ENCODE measurements around the gene PUS3.

Gene PUS3, protein sequence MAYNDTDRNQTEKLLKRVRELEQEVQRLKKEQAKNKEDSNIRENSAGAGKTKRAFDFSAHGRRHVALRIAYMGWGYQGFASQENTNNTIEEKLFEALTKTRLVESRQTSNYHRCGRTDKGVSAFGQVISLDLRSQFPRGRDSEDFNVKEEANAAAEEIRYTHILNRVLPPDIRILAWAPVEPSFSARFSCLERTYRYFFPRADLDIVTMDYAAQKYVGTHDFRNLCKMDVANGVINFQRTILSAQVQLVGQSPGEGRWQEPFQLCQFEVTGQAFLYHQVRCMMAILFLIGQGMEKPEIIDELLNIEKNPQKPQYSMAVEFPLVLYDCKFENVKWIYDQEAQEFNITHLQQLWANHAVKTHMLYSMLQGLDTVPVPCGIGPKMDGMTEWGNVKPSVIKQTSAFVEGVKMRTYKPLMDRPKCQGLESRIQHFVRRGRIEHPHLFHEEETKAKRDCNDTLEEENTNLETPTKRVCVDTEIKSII

DNA sequence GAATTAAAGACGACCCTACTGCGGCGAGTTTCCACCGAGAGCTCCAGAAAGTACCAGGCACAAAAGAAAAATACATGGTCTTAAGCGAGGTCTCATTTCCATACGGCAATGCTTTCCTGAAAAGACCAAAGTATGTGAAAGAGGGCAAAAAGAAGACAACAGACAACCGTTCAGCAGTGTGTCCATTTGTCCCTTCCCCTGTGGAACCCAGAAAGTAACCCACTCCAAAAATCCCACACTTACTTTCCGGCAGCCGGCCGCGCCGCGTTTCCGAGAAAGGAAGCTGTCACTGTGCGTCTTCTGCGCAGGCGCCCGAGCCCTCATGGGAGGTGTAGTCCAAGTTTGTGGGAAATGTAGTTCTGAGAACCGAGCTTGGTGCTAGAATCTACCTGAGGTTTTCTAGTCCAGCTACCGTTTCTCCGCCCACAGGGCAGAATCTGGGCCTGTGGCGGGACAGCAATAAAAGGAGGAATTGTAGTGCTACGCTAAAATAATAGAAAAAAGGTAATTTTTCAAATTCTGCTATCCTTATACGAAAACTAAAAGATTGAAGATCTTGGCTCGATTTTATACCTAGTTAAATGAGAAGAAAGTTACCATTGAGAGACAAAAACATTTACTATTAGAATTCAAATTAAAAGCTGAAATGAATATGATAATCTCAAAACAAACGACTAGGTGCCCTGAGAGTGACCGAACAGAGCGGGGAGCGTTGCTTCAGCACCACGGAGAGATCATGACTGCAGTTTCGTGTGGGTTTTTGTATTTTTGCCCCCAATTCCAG is at the start of gene PUS3:
TSS of gene PUS3 (minus strand) at position 280 of the 784 bp plus-strand sequence. CDS start 6,922 bp downstream, outside the sequence.
- peak; percentile 95 for DNase-seq

DNA sequence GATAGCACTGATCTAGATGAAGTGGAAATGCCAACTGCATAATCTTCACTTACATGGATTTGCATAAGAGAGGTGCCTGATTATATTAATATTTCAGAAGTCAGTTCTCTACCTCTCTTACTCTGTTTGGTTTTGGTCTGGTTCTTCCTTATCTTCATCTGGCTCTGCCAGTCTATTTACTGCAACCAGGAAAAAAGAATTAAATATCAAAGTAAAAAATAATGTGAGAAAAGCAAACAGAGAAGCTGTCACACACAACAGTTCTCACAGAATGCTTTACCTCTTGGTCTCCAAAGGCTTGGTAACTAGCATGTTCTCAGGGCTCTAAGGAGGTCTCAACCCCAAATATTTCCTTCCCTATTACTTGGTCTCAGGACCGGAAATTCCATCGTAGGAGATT is 49.6 kb upstream of the PUS3 start:
- no peak for DNase-seq

DNA sequence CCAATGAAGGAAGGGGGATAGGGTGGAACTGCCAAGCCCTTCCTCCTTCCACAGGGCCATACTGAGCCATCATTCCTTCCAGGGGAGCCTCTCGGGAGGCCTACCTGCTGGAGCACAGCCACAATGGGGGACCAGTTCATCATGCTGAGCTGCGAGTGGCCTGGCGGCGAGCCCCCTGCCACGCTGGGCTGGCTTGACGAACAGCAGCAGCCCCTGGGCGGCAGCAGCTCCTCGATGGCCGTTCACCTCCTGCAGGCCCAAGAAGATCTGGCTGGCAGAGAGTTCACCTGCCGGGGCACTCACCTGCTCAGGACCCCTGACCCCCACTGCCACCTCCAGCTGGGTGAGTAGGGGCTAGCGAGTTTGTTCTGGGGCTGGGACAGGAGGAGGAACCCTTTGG is 48.7 kb upstream of the PUS3 start:
- no peak for DNase-seq

DNA sequence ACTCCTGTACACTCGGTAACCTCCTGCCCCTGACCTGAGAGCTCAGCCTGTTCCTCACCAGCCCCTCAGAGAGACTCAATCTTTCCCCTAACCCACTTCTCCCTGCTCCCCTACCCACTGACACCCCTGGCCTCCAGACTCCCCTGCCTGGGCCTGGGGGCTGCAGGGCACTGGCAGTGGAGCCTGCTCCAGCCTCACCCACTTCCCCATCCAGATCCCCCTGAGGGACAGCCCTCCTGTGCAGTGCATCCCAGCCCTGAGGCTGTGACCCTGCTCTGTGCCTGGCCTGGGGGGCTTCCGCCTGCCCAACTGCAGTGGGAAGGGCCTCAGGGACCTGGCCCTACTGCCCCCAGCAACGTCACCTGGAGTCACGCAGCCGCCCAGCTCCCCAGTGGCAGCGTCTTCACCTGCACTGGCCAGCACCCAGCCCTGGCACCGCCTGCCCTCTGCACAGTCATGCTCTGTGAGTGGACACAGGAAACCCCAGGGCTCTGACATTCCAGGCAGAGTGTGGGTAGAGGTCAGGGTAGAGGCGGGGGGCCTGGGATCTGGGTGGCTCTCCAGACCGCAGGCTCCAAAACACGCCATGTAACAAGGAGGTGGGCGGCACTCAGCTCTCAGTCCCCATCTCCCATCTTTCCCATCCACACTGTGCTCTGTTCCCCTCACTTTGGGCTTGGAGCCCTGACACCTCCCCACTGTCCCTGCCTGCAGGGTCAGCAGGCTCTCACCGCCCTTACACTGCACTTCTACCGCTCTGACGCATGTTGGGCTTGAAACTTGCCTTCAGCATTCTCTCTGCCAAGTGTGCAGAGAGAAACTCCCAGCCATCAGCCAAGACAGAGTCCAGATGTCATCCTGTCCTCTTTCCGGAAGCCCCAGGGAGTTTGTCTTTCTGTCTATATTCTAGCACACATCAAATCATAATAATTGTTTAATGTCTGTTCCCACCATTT is 48.0 kb upstream of the PUS3 start:
- peak; percentile 81 for DNase-seq

DNA sequence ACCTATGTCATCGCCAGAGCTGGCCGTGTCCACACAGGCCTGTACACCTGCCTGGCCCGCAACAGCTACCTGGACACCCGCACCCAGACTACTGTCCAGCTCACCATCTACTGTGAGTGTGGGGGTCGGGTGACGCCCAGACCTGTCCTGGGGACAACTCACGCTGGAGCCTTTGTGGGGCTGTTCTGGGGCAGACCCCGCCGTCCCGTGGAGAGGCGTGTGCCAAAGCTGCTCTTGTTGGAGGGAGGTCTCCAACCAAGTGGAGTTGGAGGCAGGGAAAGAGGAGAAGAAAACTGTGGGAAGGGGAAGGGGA is 47.1 kb upstream of the PUS3 start:
- no peak for DNase-seq

DNA sequence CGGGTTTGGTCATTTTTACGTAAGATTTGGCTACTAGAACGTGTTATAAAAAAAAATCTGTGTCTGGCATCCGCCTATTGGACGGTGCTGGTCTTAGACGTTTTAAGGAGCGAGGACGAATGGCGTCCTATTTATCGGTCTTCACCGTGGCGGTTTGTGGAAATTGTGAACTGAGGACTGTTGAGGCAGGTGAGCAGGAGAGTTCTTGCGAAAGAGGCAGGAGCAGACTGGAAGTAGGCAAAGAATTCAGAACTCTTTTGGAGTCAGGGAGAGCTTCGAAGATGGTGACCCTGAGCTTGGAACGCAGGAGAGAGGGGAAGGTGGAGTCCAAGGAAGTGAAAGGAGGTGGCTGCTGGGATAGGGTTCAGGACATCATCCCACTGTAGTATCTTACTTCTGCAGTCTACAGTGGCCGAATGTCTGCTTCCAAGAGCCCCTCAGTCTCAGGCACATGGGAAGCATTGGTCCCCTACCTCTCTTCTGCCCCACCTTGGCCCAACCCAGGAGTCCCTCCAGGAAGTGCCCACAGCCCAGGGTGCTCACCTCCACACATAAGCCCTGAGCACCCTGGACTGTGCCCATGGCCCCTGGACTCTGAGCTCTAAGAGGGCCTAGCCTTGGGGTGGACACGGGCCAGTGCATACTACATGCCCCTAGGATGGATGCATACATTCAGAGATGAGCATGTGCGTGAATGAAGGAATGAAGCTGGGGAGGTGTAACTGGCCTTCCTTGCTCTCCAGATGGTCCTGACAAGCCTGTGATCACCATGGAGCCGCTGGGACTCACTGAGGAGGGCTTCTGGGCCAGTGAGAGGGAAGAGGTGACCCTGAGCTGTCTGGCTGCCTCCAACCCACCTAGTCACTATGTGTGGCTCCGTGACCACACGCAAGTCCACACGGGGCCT is 46.5 kb upstream of the PUS3 start:
- no peak for DNase-seq

DNA sequence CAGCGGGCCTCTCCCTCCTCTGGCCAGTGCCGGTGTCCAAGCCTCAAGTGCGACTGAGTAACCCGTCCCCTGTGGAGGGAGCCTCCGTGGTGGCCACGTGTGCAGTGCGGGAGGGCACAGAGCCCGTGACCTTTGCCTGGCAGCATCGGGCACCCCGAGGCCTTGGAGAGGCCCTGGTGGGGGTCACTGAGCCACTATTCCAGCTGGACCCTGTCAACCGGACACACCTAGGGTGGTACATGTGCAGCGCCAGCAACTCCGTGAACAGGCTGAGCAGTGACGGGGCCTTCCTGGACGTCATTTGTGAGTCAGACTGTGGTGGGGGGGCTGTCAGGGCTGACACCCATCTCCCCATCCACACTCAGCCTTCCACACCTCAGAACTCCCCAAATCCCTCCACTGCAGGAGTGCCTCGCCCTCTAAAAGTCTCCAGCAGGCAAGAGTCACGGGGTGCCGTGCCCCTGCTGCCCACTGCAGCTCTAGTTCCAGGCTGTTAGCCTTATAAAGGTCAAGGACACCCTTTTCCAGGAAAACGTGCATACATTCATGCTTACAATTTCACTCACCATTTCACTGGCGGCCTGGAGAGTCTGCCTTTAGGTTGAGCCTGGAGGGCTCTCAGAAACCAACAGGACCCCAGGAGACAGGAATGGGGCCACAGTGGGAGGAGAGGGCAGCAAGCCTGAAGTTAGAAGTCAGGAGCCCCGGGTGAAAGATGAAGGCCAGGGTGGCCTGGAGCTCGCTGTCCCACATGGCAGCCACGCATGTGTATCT is 45.5 kb upstream of the PUS3 start:
- no peak for DNase-seq

DNA sequence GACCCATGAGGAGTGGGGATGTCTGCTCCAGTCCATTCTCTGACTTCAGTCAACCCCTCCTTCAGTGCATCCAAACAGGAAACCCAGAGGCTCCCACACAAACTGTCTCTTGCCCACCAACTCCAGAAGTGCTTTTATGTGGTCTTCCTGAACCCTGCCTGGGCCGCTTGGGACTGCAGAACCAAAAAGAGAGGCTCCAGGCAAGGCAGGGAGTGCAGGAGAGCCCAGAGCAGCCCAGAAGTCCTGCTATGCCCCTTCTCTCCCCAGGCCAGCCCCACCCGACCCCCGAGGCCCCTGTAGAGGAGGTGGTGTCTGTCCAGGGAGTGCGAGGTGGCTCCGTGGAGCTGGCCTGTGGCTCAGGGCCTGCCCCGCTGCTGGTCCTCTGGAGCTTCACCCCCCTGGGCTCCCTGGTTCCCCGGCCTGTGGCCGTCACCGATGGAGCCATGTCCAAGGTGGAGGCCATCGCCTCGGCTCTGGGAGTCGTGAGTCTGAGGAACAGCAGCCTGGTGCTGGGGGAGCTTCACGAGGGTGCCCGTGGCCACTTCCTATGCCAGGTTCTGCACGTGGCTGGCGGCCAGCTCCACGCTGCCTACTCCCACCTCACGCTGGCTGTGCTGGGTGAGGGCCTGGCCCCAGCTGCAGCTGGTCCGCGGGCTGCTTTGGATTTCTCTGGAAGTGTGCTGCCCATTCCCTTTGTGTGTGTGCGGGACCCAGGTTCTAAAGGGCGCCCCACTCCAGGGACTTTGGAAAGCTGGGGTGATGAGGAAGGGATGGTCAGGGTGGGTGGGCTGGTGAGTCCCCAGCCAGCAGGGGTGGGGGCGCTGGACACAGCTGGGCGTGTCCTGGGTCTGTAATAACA is 44.6 kb upstream of the PUS3 start:
- no peak for DNase-seq

DNA sequence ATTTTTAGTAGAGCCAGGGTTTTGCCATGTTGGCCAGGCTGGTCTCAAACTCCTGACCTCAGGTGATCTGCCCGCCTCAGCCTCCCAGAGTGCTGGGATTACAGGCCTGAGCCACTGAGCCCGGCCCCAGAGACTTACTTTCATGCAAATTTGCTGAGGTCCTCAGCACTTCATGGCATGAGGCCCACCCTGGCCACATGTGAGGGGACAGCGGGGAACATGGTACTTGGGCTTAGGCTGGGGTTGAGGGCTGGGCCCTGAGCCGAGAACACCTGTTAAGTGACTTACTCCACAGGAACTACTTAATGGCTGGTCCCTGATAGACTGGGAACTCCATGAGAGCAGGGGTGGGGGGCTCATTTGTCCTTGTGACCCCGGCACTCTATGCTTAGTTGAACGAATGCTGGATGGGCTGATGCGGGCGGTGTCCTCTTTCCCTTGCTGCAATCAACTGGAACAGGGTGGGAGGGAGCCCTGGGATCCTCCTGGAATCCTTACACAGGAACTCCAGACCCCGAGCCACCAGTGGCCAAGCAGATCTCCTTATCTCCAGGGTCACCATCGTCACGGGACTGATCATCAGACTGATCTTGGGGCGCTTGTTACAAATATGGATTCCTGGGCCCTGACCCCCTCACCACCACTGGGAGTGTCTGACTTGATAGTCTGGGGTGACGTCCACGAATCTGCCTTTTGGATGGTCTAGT is 43.9 kb upstream of the PUS3 start:
- no peak for DNase-seq

DNA sequence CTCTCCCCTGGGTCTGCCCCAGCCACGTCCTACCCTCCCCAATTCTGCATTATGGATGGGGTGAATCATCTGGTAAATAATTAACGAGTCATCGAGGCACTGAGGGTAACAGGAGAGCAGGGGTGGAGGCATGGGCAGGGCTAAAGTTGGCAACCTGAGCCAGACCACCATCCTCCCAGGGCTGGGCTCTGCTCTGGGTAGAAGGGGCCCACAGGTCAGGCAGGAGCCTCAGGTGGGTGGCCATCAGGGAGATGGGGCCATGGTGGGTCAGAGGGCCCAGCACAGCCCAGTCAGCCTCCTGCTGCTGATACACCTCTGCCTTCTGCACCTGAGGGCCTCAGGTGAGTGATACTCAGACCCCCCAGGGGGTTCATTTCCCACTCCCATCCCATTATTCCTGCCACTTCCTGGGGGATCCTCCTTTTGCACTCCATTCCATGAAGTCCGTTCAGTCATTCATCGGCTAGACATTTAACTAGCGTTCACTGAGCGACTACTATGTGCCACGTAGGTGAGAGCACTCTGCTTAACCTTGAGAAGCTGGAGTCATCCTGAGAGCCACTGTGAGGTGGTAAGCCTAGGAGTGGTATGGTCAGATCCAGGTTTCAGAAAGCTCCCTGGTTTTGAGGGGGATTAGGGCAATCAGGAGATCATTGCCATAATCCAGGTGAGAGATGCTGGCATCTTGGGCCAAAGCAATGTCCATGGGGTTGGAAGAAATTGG is 43.0 kb upstream of the PUS3 start, which contains the start of gene VSIG10L2:
TSS of gene VSIG10L2 (plus strand) at position 248 of the 724 bp plus-strand sequence. CDS start at position 260, 12 bp downstream.
- no peak for DNase-seq

DNA sequence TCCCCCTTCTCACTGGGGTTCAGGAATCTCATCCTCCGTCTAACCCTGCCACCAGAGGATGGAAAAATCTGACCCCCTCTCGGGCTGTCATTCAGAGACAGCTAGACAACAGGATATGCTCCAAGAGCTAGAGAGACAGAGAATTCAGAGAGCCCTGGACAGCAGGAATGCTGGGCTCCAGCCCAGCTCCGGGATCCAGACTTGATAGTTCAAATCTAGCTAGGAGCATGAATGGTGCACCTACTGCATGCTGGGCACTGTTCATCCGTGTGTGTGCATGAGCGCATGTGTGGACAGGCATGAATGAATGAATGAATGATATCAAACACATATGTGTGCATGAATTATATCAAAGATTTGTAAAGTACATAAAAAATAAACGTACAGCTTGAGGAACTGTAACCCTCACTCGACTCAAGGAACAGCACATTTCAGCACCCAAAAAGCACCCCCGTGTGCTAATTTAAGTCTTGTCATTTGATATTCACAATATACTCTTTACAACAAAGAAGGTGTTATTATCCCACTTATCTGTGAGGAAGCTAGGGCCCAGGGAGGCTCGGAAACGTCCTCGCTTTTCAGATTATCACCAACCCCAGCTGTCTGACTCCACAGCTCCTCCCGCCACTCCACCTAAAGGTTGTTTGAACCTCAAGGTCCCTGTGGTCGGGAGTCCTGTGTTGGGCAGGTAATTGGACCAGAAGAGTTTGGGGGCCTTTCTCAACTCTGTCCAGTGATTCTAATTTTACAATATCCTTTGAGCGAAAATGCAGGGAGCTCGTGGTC is 42.2 kb upstream of the PUS3 start:
- DNase-seq = no peak

DNA sequence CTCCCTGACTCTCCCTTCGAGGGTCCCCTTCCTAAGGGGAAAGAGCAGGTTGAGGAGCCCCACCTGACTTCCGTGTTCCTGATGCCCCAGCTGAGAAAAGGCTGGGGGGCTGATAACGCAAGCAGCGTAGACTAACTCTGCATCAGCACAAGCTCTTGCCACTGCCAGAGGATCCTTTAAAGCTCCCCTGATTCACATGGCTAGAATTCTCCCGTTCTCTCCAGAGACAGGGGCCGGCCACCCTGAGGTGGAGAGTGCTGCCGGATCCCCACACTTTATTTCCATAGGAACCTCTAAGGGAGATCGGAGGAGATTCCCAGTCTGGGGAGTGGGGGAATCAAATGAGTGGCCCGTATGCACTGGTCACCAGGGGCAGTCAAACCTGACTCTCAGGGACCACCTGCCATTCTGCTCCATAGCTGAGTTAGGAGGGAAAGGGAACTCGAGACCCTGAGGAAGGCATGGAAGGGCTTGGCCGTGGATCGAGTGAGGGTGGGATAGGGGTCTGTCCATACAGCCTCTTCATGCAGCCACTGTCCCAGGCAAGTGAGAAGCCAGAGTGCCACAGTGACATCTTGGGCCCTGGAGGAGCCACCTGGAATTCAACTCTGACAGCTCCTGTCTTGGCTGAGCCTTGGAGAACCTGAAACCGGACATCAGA is 41.5 kb upstream of the PUS3 start:
- DNase-seq = no peak

DNA sequence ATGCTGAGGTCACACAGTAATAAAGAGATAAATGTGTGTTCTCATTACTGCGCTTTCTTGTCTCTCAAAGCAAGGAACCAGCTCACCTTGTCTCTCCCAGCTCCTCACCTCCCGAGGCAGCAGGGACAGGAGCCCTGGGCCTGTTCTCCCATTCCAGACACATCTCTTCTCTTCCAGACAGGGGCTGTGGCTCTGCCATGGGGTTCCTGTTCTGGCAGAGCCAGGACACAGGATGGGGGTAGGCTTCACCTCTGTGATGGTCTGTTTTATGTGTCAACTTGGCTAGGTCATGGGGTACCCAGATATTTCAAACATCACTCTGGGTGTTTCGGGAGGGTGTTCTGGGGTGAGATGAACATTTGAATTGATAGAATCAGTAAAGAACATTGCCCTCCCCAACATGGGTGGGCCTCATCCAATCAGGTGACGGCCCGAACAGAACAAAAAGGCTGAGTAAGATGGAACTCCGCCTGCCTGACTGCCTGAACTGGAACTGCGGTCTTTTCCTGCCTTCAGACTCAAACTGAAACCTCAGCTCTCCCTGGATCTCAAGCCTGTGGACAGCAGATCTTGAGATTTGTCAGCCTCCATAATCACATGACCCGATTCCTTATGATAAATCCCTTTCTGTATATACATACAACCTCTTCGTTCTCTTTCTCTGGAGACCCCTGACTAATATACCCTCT is 40.8 kb upstream of the PUS3 start:
- DNase-seq = no peak

DNA sequence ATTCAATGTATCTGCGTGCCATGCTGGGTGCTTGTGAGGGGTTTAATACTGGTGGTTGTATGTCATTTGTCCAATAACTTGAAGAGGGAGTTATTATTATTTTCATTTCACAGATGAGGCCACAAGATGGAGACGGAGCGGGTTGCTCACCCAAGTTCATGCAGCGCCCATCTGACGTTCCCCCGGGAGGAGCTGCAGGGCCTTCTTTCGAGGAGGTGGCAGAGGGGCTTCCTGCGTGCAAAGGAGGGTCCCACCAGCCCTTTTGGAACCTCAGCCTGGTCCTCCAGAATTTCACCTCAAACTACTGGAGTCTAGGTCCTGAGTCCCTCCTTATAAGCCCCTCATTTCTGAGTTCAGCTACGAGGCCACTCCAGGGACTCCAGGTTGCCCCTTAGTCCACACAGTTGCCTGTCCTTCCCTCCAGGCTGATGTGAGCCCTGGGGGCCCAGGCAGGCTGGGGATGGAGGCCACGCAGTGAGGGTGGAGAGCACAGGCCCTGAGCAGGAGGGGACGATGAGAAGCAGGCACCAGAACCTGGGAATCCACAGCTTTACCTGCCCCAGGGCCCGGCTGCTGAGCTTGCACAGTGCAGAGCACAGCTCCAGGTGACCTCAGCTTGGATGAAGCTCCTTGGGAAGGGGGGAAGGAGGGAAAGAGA is 39.9 kb upstream of the PUS3 start:
- no peak for DNase-seq

DNA sequence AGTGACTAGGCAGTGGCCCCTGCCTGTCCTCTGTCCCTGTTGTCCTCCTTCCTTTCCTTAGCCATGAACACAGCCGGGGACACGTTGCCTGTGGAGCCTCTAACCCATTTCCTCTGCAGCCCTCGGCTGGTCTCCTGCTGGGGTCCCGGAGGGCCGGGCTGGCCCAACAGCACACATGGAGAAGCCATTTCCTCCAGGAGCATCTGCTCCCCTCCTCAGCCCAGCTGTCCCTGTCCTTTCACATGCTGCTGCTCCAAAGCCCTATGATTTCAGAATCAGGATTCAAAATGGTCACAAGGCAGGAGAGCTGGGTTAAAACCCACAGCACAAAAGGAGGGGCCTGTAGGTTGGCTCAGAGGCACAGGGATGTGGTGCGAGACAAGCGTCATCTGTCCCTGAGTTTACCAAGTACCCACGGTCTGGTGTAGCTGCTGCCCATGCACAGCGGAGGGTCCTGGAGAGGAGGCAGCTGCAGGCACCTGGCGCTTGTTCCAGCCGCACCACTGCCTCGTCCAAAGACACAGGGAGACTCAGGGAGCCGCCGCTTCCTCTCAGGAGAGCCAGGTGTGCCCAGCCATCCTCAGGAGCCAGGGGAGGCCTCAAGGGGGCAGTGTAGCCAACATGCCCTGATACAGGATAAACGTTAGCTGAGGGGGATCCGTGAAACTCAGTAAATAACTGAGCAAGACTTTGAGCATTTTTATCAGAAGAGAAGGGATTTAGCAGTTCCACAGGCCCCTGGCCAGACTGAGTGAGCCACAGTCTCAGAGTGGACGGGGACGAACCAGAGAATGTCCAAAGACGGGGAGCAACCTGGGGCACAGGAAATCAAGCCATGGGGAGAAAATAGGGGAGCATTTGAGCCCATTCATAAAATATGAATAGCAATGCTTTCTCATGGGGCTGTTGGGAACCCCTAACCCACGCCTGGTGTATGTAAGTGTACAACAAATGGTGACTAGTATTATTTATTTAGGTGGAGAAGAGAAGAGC is 38.9 kb upstream of the PUS3 start:
- peak; percentile 66 for DNase-seq
